ENCODE results near the gene CNTRL.

The CNTRL gene

DNA sequence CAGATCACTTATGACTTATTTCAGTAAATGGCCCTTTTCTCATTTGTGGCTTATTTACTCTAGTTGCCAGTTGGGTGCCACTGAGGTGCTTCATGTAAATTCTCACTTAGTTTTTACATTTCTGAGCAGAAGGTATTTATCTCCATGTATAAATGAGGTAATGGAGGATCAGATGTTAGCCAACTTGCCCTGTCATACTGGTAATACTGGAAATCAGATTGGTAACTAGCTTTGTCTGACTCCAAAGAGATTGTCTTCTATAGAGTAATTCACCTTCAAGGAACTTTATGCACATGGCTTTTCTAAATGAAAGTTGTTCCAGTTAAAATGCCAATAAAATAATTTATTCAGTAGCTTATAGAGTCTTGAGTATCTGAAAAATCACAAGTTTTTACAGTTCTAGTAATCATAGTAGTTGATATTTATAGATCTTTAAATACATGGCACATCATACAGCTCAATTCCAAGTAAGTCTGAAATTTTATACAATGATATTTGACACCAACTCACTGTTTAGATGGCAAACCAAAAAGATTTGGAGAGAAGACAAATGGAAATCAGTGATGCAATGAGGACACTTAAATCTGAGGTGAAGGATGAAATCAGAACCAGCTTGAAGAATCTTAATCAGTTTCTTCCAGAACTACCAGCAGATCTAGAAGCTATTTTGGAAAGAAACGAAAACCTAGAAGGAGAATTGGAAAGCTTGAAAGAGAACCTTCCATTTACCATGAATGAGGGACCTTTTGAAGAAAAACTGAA is 98.2 kb downstream of the CNTRL start:
- TF ChIP-seq FOXP2 (optimal IDR thresholded peaks at IDR 0.05; ENCODE audit: borderline replicate concordance, extremely low read depth, extremely low read length, insufficient read depth) (no peak), POLR2AphosphoS5 (IDR thresholded peaks at IDR 0.05; ENCODE audit: low read depth, low read length) (no peak), TAF1 (IDR thresholded peaks at IDR 0.05; ENCODE audit: borderline replicate concordance, insufficient read depth, low read length) (no peak), SIN3A (IDR thresholded peaks at IDR 0.05; ENCODE audit: borderline replicate concordance, insufficient read depth, low read length) (no peak)
- TF ChIP-seq, protein P1, sequence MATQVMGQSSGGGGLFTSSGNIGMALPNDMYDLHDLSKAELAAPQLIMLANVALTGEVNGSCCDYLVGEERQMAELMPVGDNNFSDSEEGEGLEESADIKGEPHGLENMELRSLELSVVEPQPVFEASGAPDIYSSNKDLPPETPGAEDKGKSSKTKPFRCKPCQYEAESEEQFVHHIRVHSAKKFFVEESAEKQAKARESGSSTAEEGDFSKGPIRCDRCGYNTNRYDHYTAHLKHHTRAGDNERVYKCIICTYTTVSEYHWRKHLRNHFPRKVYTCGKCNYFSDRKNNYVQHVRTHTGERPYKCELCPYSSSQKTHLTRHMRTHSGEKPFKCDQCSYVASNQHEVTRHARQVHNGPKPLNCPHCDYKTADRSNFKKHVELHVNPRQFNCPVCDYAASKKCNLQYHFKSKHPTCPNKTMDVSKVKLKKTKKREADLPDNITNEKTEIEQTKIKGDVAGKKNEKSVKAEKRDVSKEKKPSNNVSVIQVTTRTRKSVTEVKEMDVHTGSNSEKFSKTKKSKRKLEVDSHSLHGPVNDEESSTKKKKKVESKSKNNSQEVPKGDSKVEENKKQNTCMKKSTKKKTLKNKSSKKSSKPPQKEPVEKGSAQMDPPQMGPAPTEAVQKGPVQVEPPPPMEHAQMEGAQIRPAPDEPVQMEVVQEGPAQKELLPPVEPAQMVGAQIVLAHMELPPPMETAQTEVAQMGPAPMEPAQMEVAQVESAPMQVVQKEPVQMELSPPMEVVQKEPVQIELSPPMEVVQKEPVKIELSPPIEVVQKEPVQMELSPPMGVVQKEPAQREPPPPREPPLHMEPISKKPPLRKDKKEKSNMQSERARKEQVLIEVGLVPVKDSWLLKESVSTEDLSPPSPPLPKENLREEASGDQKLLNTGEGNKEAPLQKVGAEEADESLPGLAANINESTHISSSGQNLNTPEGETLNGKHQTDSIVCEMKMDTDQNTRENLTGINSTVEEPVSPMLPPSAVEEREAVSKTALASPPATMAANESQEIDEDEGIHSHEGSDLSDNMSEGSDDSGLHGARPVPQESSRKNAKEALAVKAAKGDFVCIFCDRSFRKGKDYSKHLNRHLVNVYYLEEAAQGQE (IDR thresholded peaks at IDR 0.05; ENCODE audit: insufficient read depth in 1 of 2, low read depth in 2 of 2, low read length in 2 of 2), result no peak

DNA sequence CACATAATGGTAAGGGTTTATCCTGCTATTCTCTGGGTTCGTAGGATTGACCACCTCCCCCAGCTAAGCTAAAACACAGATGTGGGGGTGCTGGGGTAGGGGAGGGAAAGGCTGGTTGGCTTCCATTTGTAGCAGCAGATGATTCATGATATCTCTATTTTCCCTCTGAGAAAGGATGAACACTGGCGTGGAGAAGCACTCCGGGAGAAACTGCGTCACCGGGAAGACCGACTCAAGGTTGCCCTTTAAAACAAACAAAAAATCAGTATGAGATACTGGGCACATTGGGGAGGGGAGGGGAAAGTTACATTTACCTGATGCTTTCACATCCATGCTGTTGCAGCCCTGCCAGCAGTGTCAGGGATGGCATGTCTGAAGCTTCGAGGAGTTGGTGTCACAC is 98.7 kb downstream of the CNTRL start:
- TF ChIP-seq POLR2AphosphoS5 (IDR thresholded peaks at IDR 0.05; ENCODE audit: low read depth, low read length) (no peak), FOXP2 (optimal IDR thresholded peaks at IDR 0.05; ENCODE audit: borderline replicate concordance, extremely low read depth, extremely low read length, insufficient read depth) (no peak), TAF1 (IDR thresholded peaks at IDR 0.05; ENCODE audit: borderline replicate concordance, insufficient read depth, low read length) (no peak), SIN3A (IDR thresholded peaks at IDR 0.05; ENCODE audit: borderline replicate concordance, insufficient read depth, low read length) (no peak)
- TF ChIP-seq, protein P1 (IDR thresholded peaks at IDR 0.05; ENCODE audit: insufficient read depth in 1 of 2, low read depth in 2 of 2, low read length in 2 of 2), result no peak

DNA sequence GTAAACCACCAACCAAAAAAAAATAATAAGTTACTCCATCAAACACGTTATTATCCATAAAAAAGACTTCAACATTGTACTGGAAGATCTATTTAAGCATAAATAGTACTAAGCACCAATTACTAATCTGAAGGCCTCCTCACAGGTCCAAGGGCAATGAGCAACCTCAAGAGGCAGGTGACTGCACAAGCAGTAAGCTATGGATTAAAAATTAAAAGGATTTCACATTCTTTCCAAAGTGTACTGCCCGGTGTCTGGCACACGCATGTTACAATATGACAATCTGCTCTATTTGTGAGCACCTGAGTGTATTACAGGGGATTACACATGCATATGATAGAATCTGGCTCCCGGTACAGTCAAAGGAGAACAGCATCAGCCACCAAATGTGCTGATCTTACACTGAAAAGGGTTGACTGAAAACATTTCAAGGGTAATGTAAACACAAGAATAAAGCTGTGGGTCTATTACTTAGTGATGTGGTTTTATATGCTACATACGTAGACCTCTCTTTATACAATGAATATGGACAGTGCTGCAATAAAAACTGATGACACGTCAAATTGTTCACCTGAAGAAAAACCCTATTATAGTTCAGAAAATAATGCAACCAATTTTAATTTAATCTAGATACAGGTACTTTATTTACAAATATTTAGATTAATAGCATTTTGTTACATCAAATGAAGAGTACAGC is 104.1 kb downstream of the CNTRL start:
- TF ChIP-seq POLR2AphosphoS5 (IDR thresholded peaks at IDR 0.05; ENCODE audit: low read depth, low read length) (no peak), SIN3A (IDR thresholded peaks at IDR 0.05; ENCODE audit: borderline replicate concordance, insufficient read depth, low read length) (no peak), TAF1 (IDR thresholded peaks at IDR 0.05; ENCODE audit: borderline replicate concordance, insufficient read depth, low read length) (no peak), FOXP2 (optimal IDR thresholded peaks at IDR 0.05; ENCODE audit: borderline replicate concordance, extremely low read depth, extremely low read length, insufficient read depth) (no peak)
- TF ChIP-seq, protein P1 (IDR thresholded peaks at IDR 0.05; ENCODE audit: insufficient read depth in 1 of 2, low read depth in 2 of 2, low read length in 2 of 2), result no peak

DNA sequence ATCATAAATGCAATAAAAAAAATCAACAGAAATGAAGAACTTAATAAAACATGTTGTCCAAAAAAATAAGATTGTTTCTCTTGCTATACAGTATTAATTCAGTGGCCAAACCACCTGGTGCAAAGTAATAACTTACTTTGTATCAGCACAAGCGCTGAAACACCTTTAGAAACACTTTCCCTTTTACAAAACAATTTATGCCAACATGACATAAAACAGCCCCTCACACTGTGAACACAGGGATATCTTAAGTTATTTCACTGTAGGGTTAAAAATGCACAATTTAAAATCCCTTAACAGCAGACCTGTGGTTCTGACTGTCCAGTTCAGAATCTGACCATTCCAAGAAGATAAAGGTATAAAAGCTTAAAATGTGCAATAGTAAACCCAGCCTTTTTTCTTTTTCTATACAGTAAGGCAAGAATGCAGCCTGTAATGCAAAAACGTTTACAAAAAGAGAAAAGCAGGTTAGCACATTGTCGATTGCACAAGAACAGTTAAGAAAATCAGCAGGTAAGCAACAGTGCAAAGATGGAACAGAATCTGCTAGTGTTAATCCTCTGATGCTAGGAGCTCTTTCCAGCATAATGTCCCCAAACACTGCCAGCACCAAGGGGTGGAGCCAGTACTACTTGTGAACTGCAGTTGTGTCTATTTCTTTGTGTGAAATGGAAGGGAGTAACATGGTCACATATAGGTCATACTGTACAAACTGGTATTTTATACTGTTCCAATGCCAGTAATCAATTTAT is 105.4 kb downstream of the CNTRL start:
- TF ChIP-seq FOXP2 (optimal IDR thresholded peaks at IDR 0.05; ENCODE audit: borderline replicate concordance, extremely low read depth, extremely low read length, insufficient read depth) (no peak), TAF1 (IDR thresholded peaks at IDR 0.05; ENCODE audit: borderline replicate concordance, insufficient read depth, low read length) (no peak), SIN3A (IDR thresholded peaks at IDR 0.05; ENCODE audit: borderline replicate concordance, insufficient read depth, low read length) (no peak), POLR2AphosphoS5 (IDR thresholded peaks at IDR 0.05; ENCODE audit: low read depth, low read length) (no peak)
- TF ChIP-seq, protein P1 (IDR thresholded peaks at IDR 0.05; ENCODE audit: insufficient read depth in 1 of 2, low read depth in 2 of 2, low read length in 2 of 2), result no peak
